Measurements from ENCODE around the gene SLC34A3.

Gene SLC34A3

DNA sequence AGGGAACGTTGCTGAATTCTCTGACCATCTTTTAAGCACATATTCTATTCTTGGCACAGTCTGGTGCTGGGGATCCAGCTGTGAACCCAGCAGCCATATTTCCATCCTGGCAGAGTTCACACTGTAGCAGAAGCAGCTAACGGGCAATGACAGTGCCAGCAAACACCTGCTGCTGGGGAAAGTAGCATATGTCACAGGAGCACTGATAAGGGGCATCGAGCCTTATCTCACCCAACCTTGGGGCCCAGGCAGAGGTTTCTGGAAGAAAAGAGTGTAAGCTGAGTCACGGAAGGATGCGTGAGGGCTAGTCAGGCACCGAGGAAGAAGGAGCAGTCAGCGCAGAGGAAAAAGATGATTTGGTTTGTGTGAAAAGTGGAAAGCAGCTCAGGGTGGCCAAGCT lies 24.1 kb upstream of the SLC34A3 start:
- Histone ChIP-seq H3K4me3 (IDR thresholded peaks at IDR 0.05; ENCODE audit: insufficient read depth, low read depth, low read length) (no peak overlapping the region), H2AFZ (ENCODE audit: low read depth) (no peak overlapping the region), H3K9ac (peak overlapping the region; percentile 72; the same call in 1 of the 2 replicates), H3K4me1 (ENCODE audit: low read depth, poor library complexity, severe bottlenecking) (peaks cover 28% of the 10 kb centered on the region), H3K79me2 (ENCODE audit: insufficient read depth, low read depth) (peaks cover 37% of the 10 kb centered on the region), H3K27ac (no peak overlapping the region), H3K27me3 (ENCODE audit: insufficient read depth, low read depth) (no peaks in the 10 kb centered on the region), H4K20me1 (ENCODE audit: insufficient read depth) (no peaks in the 10 kb centered on the region), H3K4me2 (peak overlapping the region; percentile 75), H3K36me3 (ENCODE audit: insufficient read depth) (no peaks in the 10 kb centered on the region)
- TF ChIP-seq CTCF (conservative IDR thresholded peaks at IDR 0.05; ENCODE audit: low read depth, low read length): no peak

- Histone ChIP-seq H3K4me1 (ENCODE audit: low read depth, poor library complexity, severe bottlenecking) (peaks cover 5% of the 10 kb centered on the region), H3K9ac (no peak overlapping the region), H3K27ac (no peak overlapping the region), H3K27me3 (ENCODE audit: insufficient read depth, low read depth) (no peaks in the 10 kb centered on the region), H4K20me1 (ENCODE audit: insufficient read depth) (no peaks in the 10 kb centered on the region), H3K79me2 (ENCODE audit: insufficient read depth, low read depth) (peaks cover 9% of the 10 kb centered on the region), H3K36me3 (ENCODE audit: insufficient read depth) (no peaks in the 10 kb centered on the region), H3K4me3 (IDR thresholded peaks at IDR 0.05; ENCODE audit: insufficient read depth, low read depth, low read length) (no peak overlapping the region), H2AFZ (ENCODE audit: low read depth) (no peak overlapping the region), H3K4me2 (no peak overlapping the region)
- TF ChIP-seq CTCF (conservative IDR thresholded peaks at IDR 0.05; ENCODE audit: low read depth, low read length): no peak
These were observed 19.2 kb upstream of the SLC34A3 start for GRCh38 chr9:137211532-137211931.

DNA sequence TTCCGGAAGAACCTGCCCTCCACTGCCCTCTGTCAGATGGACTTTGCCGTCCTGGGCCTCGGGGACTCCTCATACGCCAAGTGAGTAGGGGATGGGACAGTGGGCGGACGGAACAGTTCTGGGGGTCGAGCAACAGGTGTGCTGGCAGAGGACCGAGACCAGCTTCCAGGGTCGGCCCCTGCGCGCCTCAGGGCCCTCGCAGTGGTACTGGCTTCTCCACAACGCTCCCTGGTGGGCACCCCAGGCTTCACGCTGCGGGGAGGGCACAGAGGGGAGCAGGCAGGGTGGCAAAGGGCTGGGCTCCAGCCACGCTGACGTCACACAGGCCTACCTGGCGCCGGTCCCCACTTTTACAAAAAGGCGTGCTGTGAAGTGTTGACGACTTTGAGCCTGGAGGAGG lies 18.2 kb upstream of the SLC34A3 start:
- H3K9ac ChIP-seq: no peak overlapping the region
- H3K4me2 ChIP-seq: no peak overlapping the region
- TF ChIP-seq CTCF (conservative IDR thresholded peaks at IDR 0.05; ENCODE audit: low read depth, low read length): no peak
- no peaks in the 10 kb centered on the region for H3K4me1 ChIP-seq (ENCODE audit: low read depth, poor library complexity, severe bottlenecking)
- no peak overlapping the region for H2AFZ ChIP-seq (ENCODE audit: low read depth)
- no peaks in the 10 kb centered on the region for H3K27me3 ChIP-seq (ENCODE audit: insufficient read depth, low read depth)
- H4K20me1 ChIP-seq (ENCODE audit: insufficient read depth): no peaks in the 10 kb centered on the region
- H3K36me3 ChIP-seq (ENCODE audit: insufficient read depth): no peaks in the 10 kb centered on the region
- H3K4me3 ChIP-seq (IDR thresholded peaks at IDR 0.05; ENCODE audit: insufficient read depth, low read depth, low read length): no peak overlapping the region
- no peak overlapping the region for H3K27ac ChIP-seq
- no peaks in the 10 kb centered on the region for H3K79me2 ChIP-seq (ENCODE audit: insufficient read depth, low read depth)

DNA sequence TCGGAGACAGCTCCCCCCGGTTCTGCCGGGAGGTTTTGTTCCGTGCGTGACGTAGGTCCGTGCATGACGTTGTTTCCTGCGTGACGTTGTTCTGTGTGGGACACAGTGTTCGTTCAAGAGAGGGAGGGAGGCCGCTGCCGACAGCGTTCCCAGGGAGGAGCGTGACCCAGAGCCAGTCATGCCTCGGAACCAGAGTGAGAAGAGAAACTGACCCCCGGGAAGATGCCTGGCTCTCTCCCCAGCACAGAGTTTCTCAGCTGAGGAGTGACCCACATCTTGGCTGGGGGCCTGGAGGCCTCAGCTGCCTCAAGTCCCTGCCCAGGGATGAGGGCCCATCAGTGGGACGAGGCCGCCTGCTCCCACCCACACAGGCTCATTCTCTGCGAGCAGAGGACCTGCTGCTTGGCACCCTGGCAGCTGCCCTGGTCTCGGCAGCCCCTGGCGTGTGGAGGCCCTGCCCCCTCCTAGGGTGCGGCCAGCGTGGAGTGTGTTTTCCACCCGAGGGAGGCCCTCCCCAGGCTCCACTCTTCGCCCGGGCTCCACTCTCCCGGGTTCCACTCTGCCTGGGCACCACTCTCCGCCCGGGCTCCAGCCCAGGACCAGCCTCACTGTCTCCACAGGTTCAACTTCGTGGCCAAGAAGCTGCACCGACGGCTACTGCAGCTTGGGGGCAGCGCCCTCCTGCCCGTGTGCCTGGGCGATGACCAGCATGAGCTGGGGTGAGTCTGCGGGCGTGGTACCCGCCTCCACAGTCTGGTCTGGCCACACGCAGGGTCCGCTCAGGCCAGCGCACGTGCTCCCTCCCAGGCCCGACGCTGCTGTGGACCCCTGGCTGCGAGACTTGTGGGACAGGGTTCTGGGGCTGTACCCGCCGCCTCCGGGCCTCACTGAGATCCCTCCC lies 17.3 kb upstream of the SLC34A3 start:
- Histone ChIP-seq H3K27me3 (ENCODE audit: insufficient read depth, low read depth) (no peaks in the 10 kb centered on the region), H3K79me2 (ENCODE audit: insufficient read depth, low read depth) (no peaks in the 10 kb centered on the region), H3K9ac (no peak overlapping the region), H3K4me1 (ENCODE audit: low read depth, poor library complexity, severe bottlenecking) (no peaks in the 10 kb centered on the region), H3K36me3 (ENCODE audit: insufficient read depth) (no peaks in the 10 kb centered on the region), H3K4me3 (IDR thresholded peaks at IDR 0.05; ENCODE audit: insufficient read depth, low read depth, low read length) (no peak overlapping the region), H3K4me2 (no peak overlapping the region), H2AFZ (ENCODE audit: low read depth) (no peak overlapping the region), H4K20me1 (ENCODE audit: insufficient read depth) (no peaks in the 10 kb centered on the region), H3K27ac (no peak overlapping the region)
- TF ChIP-seq CTCF (conservative IDR thresholded peaks at IDR 0.05; ENCODE audit: low read depth, low read length): no peak
